ENCODE results near the gene GARIN6.
"Not testable (repeated sequence)": the region's sequence is repeated elsewhere in the genome, so short reads cannot be mapped to it uniquely, and the experiment has no call there.

Gene GARIN6

DNA sequence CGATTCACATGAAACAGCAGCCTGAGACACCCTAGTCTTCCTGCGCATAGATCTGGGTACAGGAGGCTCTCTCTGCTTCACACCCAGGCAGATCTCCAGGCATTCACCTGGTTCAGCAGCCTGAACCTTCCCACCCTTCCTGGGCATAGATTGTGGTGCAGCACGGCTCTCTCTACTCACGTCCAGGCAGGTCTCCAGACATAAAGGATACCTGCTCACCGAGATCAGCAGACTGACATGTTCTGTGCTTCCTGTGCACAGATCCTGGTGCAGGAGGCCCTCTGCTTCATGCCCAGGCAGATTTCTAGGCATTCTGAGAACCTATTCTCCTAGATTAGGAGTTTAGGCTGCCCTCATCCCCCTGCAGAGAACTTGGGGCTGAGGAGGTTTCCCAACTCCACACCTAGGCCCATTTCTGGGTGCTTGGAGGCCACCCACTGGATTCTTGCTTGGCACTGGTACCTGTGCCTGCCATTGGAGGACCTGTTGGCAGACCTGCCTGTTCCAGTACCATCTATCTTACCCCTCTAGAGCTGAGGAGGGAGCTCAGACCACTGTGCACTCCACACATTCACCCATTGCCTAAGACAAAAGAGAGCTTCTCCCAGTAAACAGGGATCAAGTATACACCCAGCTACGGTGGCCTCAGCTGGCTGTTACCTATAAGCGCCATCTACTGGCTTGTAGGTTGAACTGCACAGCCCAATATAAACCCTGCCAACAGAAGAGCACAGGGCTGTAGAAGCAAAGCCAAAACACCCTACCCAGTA is 28.0 kb upstream of the GARIN6 start:
- DNase-seq (ENCODE audit: extremely low read depth, low read depth), result peak; percentile 0

DNA sequence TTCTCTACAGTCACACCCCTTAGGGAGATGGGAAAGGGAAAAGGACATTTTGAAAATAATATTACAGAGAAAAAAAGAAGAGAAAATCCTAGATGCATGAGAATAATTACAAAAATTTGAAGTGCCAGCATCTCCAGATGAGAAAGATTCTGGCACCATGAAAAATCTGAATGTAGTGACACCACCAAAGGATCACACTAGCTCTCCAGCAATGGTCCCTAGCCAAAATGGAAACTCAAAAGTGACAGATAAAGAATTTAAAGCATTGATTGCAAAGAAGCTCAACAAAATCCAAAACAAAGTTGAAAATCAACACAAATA is 27.4 kb upstream of the GARIN6 start:
- H3K4me3 ChIP-seq (replicated peaks; ENCODE audit: low read depth, low read length), result no peak overlapping the region
- no peak for DNase-seq (ENCODE audit: extremely low read depth, low read depth)
- TF ChIP-seq, protein P1, sequence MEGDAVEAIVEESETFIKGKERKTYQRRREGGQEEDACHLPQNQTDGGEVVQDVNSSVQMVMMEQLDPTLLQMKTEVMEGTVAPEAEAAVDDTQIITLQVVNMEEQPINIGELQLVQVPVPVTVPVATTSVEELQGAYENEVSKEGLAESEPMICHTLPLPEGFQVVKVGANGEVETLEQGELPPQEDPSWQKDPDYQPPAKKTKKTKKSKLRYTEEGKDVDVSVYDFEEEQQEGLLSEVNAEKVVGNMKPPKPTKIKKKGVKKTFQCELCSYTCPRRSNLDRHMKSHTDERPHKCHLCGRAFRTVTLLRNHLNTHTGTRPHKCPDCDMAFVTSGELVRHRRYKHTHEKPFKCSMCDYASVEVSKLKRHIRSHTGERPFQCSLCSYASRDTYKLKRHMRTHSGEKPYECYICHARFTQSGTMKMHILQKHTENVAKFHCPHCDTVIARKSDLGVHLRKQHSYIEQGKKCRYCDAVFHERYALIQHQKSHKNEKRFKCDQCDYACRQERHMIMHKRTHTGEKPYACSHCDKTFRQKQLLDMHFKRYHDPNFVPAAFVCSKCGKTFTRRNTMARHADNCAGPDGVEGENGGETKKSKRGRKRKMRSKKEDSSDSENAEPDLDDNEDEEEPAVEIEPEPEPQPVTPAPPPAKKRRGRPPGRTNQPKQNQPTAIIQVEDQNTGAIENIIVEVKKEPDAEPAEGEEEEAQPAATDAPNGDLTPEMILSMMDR (IDR thresholded peaks at IDR 0.05; ENCODE audit: low read depth, low read length, missing control alignments), result no peak

More for the DNA sequence above, 28.0 kb upstream of the GARIN6 start:
- TF ChIP-seq, protein P1 (IDR thresholded peaks at IDR 0.05; ENCODE audit: low read depth, low read length, missing control alignments), result peak; percentile 56
- H3K4me3 ChIP-seq (replicated peaks; ENCODE audit: low read depth, low read length), result no peak overlapping the region

GRCh38 chr12:99624591-99624990 is 23.0 kb upstream of the GARIN6 start:
- DNase-seq (ENCODE audit: extremely low read depth, low read depth); H3K4me3 ChIP-seq (replicated peaks; ENCODE audit: low read depth, low read length): not testable (repeated sequence)

DNA sequence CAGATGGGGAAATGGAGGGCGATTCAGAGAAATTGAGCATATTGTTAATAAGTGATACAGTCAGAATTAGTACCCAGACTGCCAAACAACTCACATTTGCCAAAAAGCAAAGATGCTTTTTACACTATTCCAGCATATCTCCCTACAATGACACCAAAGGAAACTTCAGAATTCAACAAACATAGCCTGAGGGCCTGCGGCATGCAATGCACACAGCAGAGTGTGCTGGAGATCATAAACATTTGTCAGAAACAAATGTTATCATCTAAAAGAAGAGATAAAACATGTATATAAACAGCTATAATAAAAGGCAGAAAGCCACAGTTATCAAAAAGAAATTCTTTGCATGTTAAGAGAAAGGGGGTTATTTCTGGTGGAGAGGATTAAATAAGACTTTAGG is 20.1 kb upstream of the GARIN6 start:
- TF ChIP-seq, protein P1 (IDR thresholded peaks at IDR 0.05; ENCODE audit: low read depth, low read length, missing control alignments), result no peak
- DNase-seq (ENCODE audit: extremely low read depth, low read depth), result no peak
- H3K4me3 ChIP-seq (replicated peaks; ENCODE audit: low read depth, low read length), result no peak overlapping the region

- TF ChIP-seq, protein P1 (IDR thresholded peaks at IDR 0.05; ENCODE audit: low read depth, low read length, missing control alignments), result no peak
- H3K4me3 ChIP-seq (replicated peaks; ENCODE audit: low read depth, low read length), result no peak overlapping the region
- no peak for DNase-seq (ENCODE audit: extremely low read depth, low read depth)
Measured at GRCh38 chr12:99644629-99645028, 2.9 kb upstream of the GARIN6 start.

GRCh38 chr12:99648183-99648582 is 630 bp downstream of the GARIN6 start:
- H3K4me3 ChIP-seq (replicated peaks; ENCODE audit: low read depth, low read length), result no peak overlapping the region
- DNase-seq (ENCODE audit: extremely low read depth, low read depth), result no peak
- TF ChIP-seq, protein P1 (IDR thresholded peaks at IDR 0.05; ENCODE audit: low read depth, low read length, missing control alignments), result no peak

GRCh38 chr12:99649551-99649950 is 2.0 kb downstream of the GARIN6 start:
- H3K4me3 ChIP-seq (replicated peaks; ENCODE audit: low read depth, low read length), result no peak overlapping the region
- DNase-seq (ENCODE audit: extremely low read depth, low read depth), result no peak
- TF ChIP-seq, protein P1 (IDR thresholded peaks at IDR 0.05; ENCODE audit: low read depth, low read length, missing control alignments), result no peak

All from HFF-Myc (cell line).